Aorta (tissue), 5 donors: ENCODE measurements around the gene LRRK1. TPM values are rescaled to one million over a fixed set of nuclear protein-coding genes. Genes with fewer than 3 reads are reported as not detected.

Source experiments
- ATAC-seq: fragments of 200-7000 bp; cut with Tn5 transposase; one replicate; pipeline ENCODE4 v1.9.1; 2022; ENCODE audit warnings: moderate library complexity; ENCODE audit not compliant: low FRiP score
- DNase-seq, 2 donors: peaks; one replicate each; pipeline ENCODE4 v3.0.0-alpha.2; 2020
- H3K27ac ChIP-seq, 2 donors: one replicate each; pipeline ENCODE4 v1.5.1; 2013; ENCODE audit warnings: low read length in 2 of 2, mild to moderate bottlenecking in 2 of 2, moderate library complexity in 2 of 2, control low read depth in 1 of 2, inconsistent platforms in 1 of 2, low read depth in 1 of 2
- H3K27me3 ChIP-seq, 2 donors: one replicate each; pipeline ENCODE4 v1.6.1; 2013; ENCODE audit warnings: control low read depth in 1 of 2, low read length in 1 of 2, mild to moderate bottlenecking in 1 of 2, moderate library complexity in 1 of 2; ENCODE audit not compliant: insufficient read depth in 2 of 2, control insufficient read depth in 1 of 2
- H3K36me3 ChIP-seq, 2 donors: one replicate each; pipeline ENCODE4 v1.6.1; 2013; ENCODE audit warnings: control low read depth in 1 of 2, low read length in 1 of 2, mild to moderate bottlenecking in 1 of 2; ENCODE audit not compliant: insufficient read depth in 2 of 2, control insufficient read depth in 1 of 2
- H3K4me1 ChIP-seq, 2 donors: one replicate each; pipeline ENCODE4 v1.6.1; 2013; ENCODE audit warnings: low read length in 2 of 2, control low read depth in 1 of 2, mild to moderate bottlenecking in 1 of 2, moderate library complexity in 1 of 2; ENCODE audit not compliant: insufficient read depth in 2 of 2, control insufficient read depth in 1 of 2
- H3K4me3 ChIP-seq, 2 donors: one replicate each; pipeline ENCODE4 v1.5.1; 2013; ENCODE audit warnings: low read length in 2 of 2, control low read depth in 1 of 2, mild to moderate bottlenecking in 1 of 2
- H3K9me3 ChIP-seq: one replicate; pipeline ENCODE4 v1.6.1; 2013; ENCODE audit warnings: mild to moderate bottlenecking, low read length; ENCODE audit not compliant: control insufficient read depth
- WGBS, 2 donors: extraction: QIAGEN DNeasy Blood & Tissue Kit; methylation state at CpG; one replicate each; pipeline ENCODE4 v1.1.7; 2013; 5-methylcytosine and 5-hydroxymethylcytosine counted together
- intact Hi-C, 2 donors: fragments of 100-400 bp; cut with DNase I; formaldehyde crosslinking; loops; one replicate each; pipeline versions ENCODE4 v1.14.2 to v1.15.0; 2022
- polyA plus RNA-seq, 2 donors: library from polyadenylated mRNA; stranded (reverse); fragments of 200-250 nt; gene quantifications; one replicate each; pipeline ENCODE4 v1.2.3, GENCODE V29; 2013
- total RNA-seq, 2 donors: library from RNA; stranded (reverse); fragmentation: NEBNext Ultra II Directional; extraction: Animal tissue kit (Norgen Biotek cat#: 25700); gene quantifications; one replicate each; pipeline ENCODE4 v1.2.1, GENCODE V29; 2021
- donor health status: healthy with polysubstance abuse.
- donor health status: Bipolar disorder and iron deficiency.
- donor health status: DM: no; HTN: no; CAD: no.
- donor health status: DM: no; HTN: no; CAD: no.
- donor health status: DM: yes; HTN: yes; CAD: no.

Gene LRRK1
- total and polyA plus RNA-seq, 4 donors, result 4.0 to 34.0 (median 13.3) TPM

DNA sequence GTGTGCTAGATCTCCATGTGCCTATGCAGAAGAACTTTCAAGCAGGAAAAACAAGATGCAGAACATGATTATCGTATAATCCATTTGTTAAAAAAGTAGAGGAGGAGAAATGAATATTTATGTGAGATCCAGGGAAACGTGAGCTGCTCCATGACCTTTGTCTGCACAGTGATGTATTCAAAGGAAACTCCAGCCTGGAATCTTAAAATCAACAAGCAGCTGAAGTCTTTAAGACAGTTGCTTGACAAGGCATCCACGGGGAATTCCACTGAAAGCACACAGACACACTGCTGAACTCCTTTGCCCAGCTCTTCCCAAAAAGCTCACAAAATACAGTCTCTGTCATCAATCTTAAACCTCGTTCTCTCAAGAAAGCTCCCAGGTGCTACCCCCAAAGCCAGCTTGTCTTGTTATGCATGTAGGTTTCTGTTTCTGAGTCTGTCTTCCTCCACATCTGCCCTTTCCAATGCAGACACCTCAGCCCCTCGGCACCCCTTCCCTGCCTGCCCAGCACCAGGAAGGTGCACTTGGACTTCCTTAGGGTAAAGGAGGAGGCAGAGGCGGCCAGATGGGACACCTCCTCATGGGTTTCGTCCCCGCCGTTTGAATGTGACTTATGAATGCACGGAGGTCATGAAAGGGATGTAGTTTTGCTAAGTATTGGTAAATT lies 28.7 kb downstream of the LRRK1 start:
- DNase-seq, result no peak
- H3K4me1 ChIP-seq, result no peaks in the 10 kb centered on the region
- no peak overlapping the region for H3K27ac ChIP-seq
- H3K9me3 ChIP-seq, result no peaks in the 10 kb centered on the region
- intact Hi-C loops, result no loop called here
- no peak for ATAC-seq
- peaks cover 0 to 2% of the 10 kb centered on the region in 2 donors for H3K36me3 ChIP-seq
- H3K4me3 ChIP-seq, result no peak overlapping the region
- WGBS, 2 donors, result 43 to 63% methylated on average over 10 of the region's 10 CpGs
- H3K27me3 ChIP-seq, result no peaks in the 10 kb centered on the region

- no peaks in the 10 kb centered on the region for H3K9me3 ChIP-seq
- H3K27me3 ChIP-seq, result no peaks in the 10 kb centered on the region
- no peak overlapping the region for H3K4me3 ChIP-seq
- DNase-seq (no peak), ATAC-seq (no peak)
- intact Hi-C loops, result no loop called here
- peaks cover 0 to 2% of the 10 kb centered on the region in 2 donors for H3K36me3 ChIP-seq
- 75 to 85% methylated on average over 3 of the region's 3 CpGs for WGBS, 2 donors
- H3K27ac ChIP-seq, result no peak overlapping the region
- no peaks in the 10 kb centered on the region for H3K4me1 ChIP-seq
Observed at GRCh38 chr15:100948430-100948762, 29.2 kb downstream of the LRRK1 start.

GRCh38 chr15:100949691-100950090 lies 30.5 kb downstream of the LRRK1 start:
- intact Hi-C loops, result no loop called here
- WGBS, 2 donors, result 98 to 99% methylated on average over 1 of the region's 1 CpG

GRCh38 chr15:100951965-100952364 lies 32.8 kb downstream of the LRRK1 start:
- WGBS, 2 donors, result 90 to 92% methylated on average over 5 of the region's 5 CpGs
- Histone ChIP-seq H3K27me3 (no peaks in the 10 kb centered on the region), H3K27ac (no peak overlapping the region), H3K4me1 (no peaks in the 10 kb centered on the region), H3K4me3 (no peak overlapping the region), H3K9me3 (no peaks in the 10 kb centered on the region), H3K36me3 (no peaks in the 10 kb centered on the region)
- intact Hi-C loops, result no loop called here
- DNase-seq (no peak), ATAC-seq (no peak)

More at GRCh38 chr15:100949691-100950090, 30.5 kb downstream of the LRRK1 start:
- Histone ChIP-seq H3K9me3 (no peaks in the 10 kb centered on the region), H3K27me3 (no peaks in the 10 kb centered on the region), H3K4me1 (no peaks in the 10 kb centered on the region), H3K27ac (no peak overlapping the region), H3K36me3 (no peaks in the 10 kb centered on the region), H3K4me3 (no peak overlapping the region)
- no peak for ATAC-seq
- no peak for DNase-seq

DNA sequence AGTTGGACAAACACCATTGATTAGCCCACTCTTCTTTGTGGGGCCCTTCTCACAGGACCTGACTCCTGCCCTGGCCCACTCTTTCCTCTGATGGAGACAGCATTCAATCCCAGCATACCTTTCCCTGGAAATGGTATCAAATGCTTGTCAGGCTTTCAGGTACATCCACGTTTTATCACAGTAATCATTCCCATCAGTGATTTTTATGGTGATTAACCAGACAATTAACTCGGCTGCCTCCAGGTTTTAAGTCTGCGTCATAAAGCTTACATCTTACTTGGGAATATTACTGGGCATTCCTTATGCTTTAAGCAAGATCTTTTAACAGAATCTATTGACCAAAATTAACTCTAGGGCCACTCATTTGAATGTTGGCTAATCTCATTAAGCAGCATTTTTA lies 33.4 kb downstream of the LRRK1 start:
- no peak overlapping the region for H3K27ac ChIP-seq
- H3K9me3 ChIP-seq, result no peaks in the 10 kb centered on the region
- H3K4me1 ChIP-seq, result no peaks in the 10 kb centered on the region
- no peak overlapping the region for H3K4me3 ChIP-seq
- intact Hi-C loops, result no loop called here
- no peak for ATAC-seq
- WGBS, 2 donors, result 82 to 87% methylated on average over 3 of the region's 3 CpGs
- H3K36me3 ChIP-seq, result no peaks in the 10 kb centered on the region
- DNase-seq, result no peak
- no peaks in the 10 kb centered on the region for H3K27me3 ChIP-seq

DNA sequence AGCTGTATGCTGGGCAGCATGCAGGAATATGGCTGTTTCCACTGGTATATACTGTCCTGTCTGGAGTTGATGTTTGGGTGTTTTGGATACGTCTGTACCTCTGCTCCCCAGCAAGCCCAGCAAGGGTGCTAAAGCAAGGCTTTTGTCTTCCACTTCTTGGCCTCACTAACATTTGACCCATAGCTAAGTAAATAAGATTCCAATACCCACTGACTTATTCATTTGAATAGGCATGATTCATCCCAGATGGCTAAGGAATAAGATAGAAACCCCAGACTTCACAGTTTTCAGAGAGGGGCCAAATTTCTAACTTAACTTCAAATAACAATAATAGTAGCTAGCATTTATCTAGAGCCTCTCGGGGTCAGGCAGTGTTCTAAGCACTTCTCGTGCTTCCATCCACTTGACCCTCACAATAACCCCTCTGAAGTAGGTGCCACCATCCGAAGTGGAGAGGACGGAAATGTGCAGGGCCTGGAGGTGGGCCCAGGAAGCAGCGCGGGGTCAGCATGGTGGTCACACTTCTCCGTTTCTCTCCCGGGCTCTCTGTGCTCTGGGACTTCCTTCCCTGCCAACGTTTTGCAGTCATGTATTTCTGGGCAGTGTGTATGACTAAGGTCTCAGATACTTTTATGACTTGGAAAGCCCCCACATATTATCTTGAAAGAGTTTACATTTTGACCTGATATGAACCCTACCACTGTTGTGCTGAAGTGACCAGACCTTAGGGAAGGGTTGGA lies 39.3 kb downstream of the LRRK1 start:
- 22 to 37% methylated on average over 10 of the region's 10 CpGs for WGBS, 2 donors
- no peak for ATAC-seq
- intact Hi-C loops, result no loop called here

GRCh38 chr15:100959066-100960050 lies 40.2 kb downstream of the LRRK1 start:
- no peaks in the 10 kb centered on the region for H3K27me3 ChIP-seq
- H3K9me3 ChIP-seq, result no peaks in the 10 kb centered on the region
- H3K36me3 ChIP-seq, result no peaks in the 10 kb centered on the region
- WGBS, 2 donors, result 76 to 78% methylated on average over 14 of the region's 14 CpGs
- intact Hi-C loops, result no loop called here
- DNase-seq (no peak), ATAC-seq (peak; percentile 36)
- H3K4me1 ChIP-seq, result no peaks in the 10 kb centered on the region
- no peak overlapping the region for H3K27ac ChIP-seq
- no peak overlapping the region for H3K4me3 ChIP-seq

More for the DNA sequence above, 39.3 kb downstream of the LRRK1 start:
- no peaks in the 10 kb centered on the region for H3K9me3 ChIP-seq
- DNase-seq, result no peak
- H3K27me3 ChIP-seq, result no peaks in the 10 kb centered on the region
- no peaks in the 10 kb centered on the region for H3K4me1 ChIP-seq
- no peak overlapping the region for H3K27ac ChIP-seq
- H3K36me3 ChIP-seq, result no peaks in the 10 kb centered on the region
- H3K4me3 ChIP-seq, result no peak overlapping the region

DNA sequence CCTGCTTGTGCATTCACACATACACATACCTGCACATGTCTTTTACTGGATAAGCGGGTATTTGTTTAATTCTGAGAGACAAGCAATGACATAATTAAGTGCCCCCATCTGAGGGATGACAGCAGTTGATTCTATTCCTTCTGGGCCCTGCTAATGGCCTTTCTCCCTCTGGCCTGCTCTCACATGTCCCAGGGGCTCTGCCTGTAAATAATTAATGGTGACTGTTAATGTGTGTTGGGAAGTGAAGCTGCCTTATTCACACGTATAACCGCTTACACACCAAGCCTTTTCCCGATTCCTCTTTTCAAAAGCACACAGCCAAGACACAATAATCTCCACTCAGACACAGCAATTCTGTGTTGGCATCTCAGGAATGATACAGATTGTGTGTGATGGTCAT lies 47.8 kb downstream of the LRRK1 start:
- no peaks in the 10 kb centered on the region for H3K36me3 ChIP-seq
- H3K4me1 ChIP-seq, result no peaks in the 10 kb centered on the region
- DNase-seq, result no peak
- no peak overlapping the region for H3K27ac ChIP-seq
- intact Hi-C loops, result no loop called here
- no peaks in the 10 kb centered on the region for H3K27me3 ChIP-seq
- no peak overlapping the region for H3K4me3 ChIP-seq
- no peak for ATAC-seq
- H3K9me3 ChIP-seq, result no peaks in the 10 kb centered on the region
- 63 to 64% methylated on average over 4 of the region's 4 CpGs for WGBS, 2 donors
